ENCODE measurements around the gene STAM. TPM values are rescaled to one million over a fixed set of nuclear protein-coding genes. Genes with fewer than 3 reads are reported as not detected.
"Not testable (repeated sequence)": the region's sequence is repeated elsewhere in the genome, so short reads cannot be mapped to it uniquely, and the experiment has no call there.

Gene STAM
- total and polyA plus RNA-seq, 10 of the 15 experiments (the other 5 are each of a cell fraction or from before 2014, with no cell fraction given): 8.8 to 15.9 (median 14.4) TPM

- 97% methylated on average over 10 of the region's 10 CpGs for WGBS (ENCODE audit: insufficient coverage, insufficient replicate concordance, low lambda C conversion rate, missing lambda C conversion rate)
- Histone ChIP-seq H3K4me3 (no peak overlapping the region), H3K27ac (ENCODE audit: control insufficient read depth, insufficient read depth) (no peak overlapping the region), H2AFZ (ENCODE audit: control insufficient read depth, low read depth, low read length) (no peak overlapping the region), H3K4me1 (ENCODE audit: control insufficient read depth, insufficient read depth, low read length) (no peaks in the 10 kb centered on the region), H3K4me2 (ENCODE audit: control insufficient read depth, insufficient read depth) (no peak overlapping the region), H3K9me3 (replicated peaks; ENCODE audit: control insufficient read depth, insufficient read depth, low read length) (no peaks in the 10 kb centered on the region), H3K9ac (ENCODE audit: control insufficient read depth, insufficient read depth, low read length) (no peak overlapping the region), H3K36me3 (ENCODE audit: control insufficient read depth in 2 of 2, insufficient read depth in 2 of 2, low read length in 1 of 2) (peaks cover 4 to 8% of the 10 kb centered on the region in 2 experiments; a peak in 3 of 4 replicates), H3K79me2 (ENCODE audit: control insufficient read depth, insufficient read depth, low read length) (no peaks in the 10 kb centered on the region), H3K27me3 (replicated peaks in 1 of 2; ENCODE audit: control insufficient read depth in 2 of 2, insufficient read depth in 2 of 2, low read length in 1 of 2) (no peaks in the 10 kb centered on the region), H4K20me1 (ENCODE audit: control insufficient read depth, insufficient read depth) (no peaks in the 10 kb centered on the region)
- FAIRE-seq: no peak
- CTCF ChIA-PET: no interaction called here
- RAD21 ChIA-PET (ENCODE audit: unreplicated experiment): interaction anchor here (0.5 kb wide), 1 partner anchor 7 kb away, joined by 3 read pairs; no protein-coding TSS in a partner anchor
- in situ Hi-C loops (cut with MboI): no loop called here
- TF ChIP-seq CHD2 (IDR thresholded peaks at IDR 0.05; ENCODE audit: borderline replicate concordance, low read depth, low read length) (no peak), BMI1 (IDR thresholded peaks at IDR 0.05; ENCODE audit: borderline replicate concordance) (no peak), BACH1 (IDR thresholded peaks at IDR 0.05; ENCODE audit: borderline replicate concordance) (no peak), NFYB (IDR thresholded peaks at IDR 0.05; ENCODE audit: insufficient read depth, low read depth, low read length) (no peak)
- no TSS peak for BruUV-seq (replicated peaks)
- DNase-seq (ENCODE audit: low read depth, low spot score): no peak
- intact Hi-C loops (cut with micrococcal nuclease; ENCODE audit: unreplicated experiment): no loop called here
- SMC1A ChIA-PET (ENCODE audit: uncharacterized antibody, unreplicated experiment): no interaction called here
- POLR2A ChIA-PET: no interaction called here
- no peak for ATAC-seq
Observed at GRCh38 chr10:17713758-17714157, 69.8 kb downstream of the STAM start.

GRCh38 chr10:17716161-17716560 lies 72.2 kb downstream of the STAM start:
- Histone ChIP-seq H3K27me3 (replicated peaks in 1 of 2; ENCODE audit: control insufficient read depth in 2 of 2, insufficient read depth in 2 of 2, low read length in 1 of 2) (no peaks in the 10 kb centered on the region), H4K20me1 (ENCODE audit: control insufficient read depth, insufficient read depth) (no peaks in the 10 kb centered on the region), H3K4me3 (no peak overlapping the region), H3K4me1 (ENCODE audit: control insufficient read depth, insufficient read depth, low read length) (no peaks in the 10 kb centered on the region), H3K9ac (ENCODE audit: control insufficient read depth, insufficient read depth, low read length) (no peak overlapping the region), H3K4me2 (ENCODE audit: control insufficient read depth, insufficient read depth) (no peak overlapping the region), H3K27ac (ENCODE audit: control insufficient read depth, insufficient read depth) (no peak overlapping the region), H2AFZ (ENCODE audit: control insufficient read depth, low read depth, low read length) (no peak overlapping the region), H3K9me3 (replicated peaks; ENCODE audit: control insufficient read depth, insufficient read depth, low read length) (no peaks in the 10 kb centered on the region), H3K79me2 (ENCODE audit: control insufficient read depth, insufficient read depth, low read length) (no peaks in the 10 kb centered on the region), H3K36me3 (ENCODE audit: control insufficient read depth in 2 of 2, insufficient read depth in 2 of 2, low read length in 1 of 2) (peaks cover 2 to 8% of the 10 kb centered on the region in 2 experiments; a peak in 3 of 4 replicates)
- TF ChIP-seq IRF4 (IDR thresholded peaks at IDR 0.05; ENCODE audit: low read depth, low read length): no peak
- ChIA-PET RAD21 (ENCODE audit: unreplicated experiment) (no interaction called here), CTCF (no interaction called here), SMC1A (ENCODE audit: uncharacterized antibody, unreplicated experiment) (no interaction called here), POLR2A (no interaction called here)
- intact Hi-C loops (cut with micrococcal nuclease; ENCODE audit: unreplicated experiment): no loop called here
- in situ Hi-C loops (cut with MboI): no loop called here
- no peak for DNase-seq (ENCODE audit: low read depth, low spot score)
- no TSS peak for BruUV-seq (replicated peaks)
- 98% methylated on average over 4 of the region's 4 CpGs for WGBS (ENCODE audit: insufficient coverage, insufficient replicate concordance, low lambda C conversion rate, missing lambda C conversion rate)
- no peak for FAIRE-seq
- no peak for ATAC-seq

GRCh38 chr10:17722317-17723014 lies 78.5 kb downstream of the STAM start:
- ATAC-seq; H3K79me2 ChIP-seq (ENCODE audit: control insufficient read depth, insufficient read depth, low read length); POLR2A ChIA-PET; H3K27ac ChIP-seq (ENCODE audit: control insufficient read depth, insufficient read depth); H3K4me1 ChIP-seq (ENCODE audit: control insufficient read depth, insufficient read depth, low read length); SMC1A ChIA-PET (ENCODE audit: uncharacterized antibody, unreplicated experiment); H3K4me2 ChIP-seq (ENCODE audit: control insufficient read depth, insufficient read depth); DNase-seq (ENCODE audit: low read depth, low spot score); CTCF ChIA-PET; H3K27me3 ChIP-seq (replicated peaks in 1 of 2; ENCODE audit: control insufficient read depth in 2 of 2, insufficient read depth in 2 of 2, low read length in 1 of 2); H3K36me3 ChIP-seq (ENCODE audit: control insufficient read depth in 2 of 2, insufficient read depth in 2 of 2, low read length in 1 of 2); in situ Hi-C loops (cut with MboI); intact Hi-C loops (cut with micrococcal nuclease; ENCODE audit: unreplicated experiment); BruUV-seq (replicated peaks); H3K4me3 ChIP-seq; H3K9me3 ChIP-seq (replicated peaks; ENCODE audit: control insufficient read depth, insufficient read depth, low read length); H2AFZ ChIP-seq (ENCODE audit: control insufficient read depth, low read depth, low read length); H3K9ac ChIP-seq (ENCODE audit: control insufficient read depth, insufficient read depth, low read length); RAD21 ChIA-PET (ENCODE audit: unreplicated experiment); FAIRE-seq; H4K20me1 ChIP-seq (ENCODE audit: control insufficient read depth, insufficient read depth): not testable (repeated sequence)
- WGBS (ENCODE audit: insufficient coverage, insufficient replicate concordance, low lambda C conversion rate, missing lambda C conversion rate): 90% methylated on average over 23 of the region's 25 CpGs
